ENCODE measurements around the gene CACYBP. TPM values are rescaled to one million over a fixed set of nuclear protein-coding genes. Genes with fewer than 3 reads are reported as not detected.
A peak's percentile ranks its signal among the peaks of the same experiment; 100 is the strongest.

The CACYBP gene
- total RNA-seq, 1 experiment from 2014 or later, result 183 TPM

DNA sequence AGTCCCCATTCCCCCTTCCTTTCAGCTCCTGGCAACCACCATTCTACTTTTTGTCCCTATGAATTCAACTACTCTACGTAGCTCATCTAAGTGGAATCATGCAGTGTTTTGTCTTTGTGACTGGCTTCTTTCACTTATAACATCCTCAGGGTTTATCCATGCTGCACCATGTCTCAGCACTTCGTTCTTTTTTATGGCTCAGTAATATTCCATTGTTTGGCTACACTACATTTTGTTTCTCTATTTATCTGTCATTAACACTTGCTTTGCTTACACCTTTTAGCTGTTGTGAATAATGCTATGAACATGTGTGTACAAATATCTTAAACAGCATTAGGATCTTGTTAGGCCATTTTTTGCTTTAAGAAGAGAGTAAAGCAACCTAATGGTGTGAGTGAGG, 25.0 kb downstream of the CACYBP start:
- intact Hi-C loops (cut with micrococcal nuclease; ENCODE audit: unreplicated experiment), result no loop called here
- H3K36me3 Mint-ChIP-seq (ENCODE audit: insufficient read depth, unreplicated experiment), result peaks cover 8% of the 10 kb centered on the region
- no peak overlapping the region for H3K27ac Mint-ChIP-seq (ENCODE audit: unreplicated experiment)
- peaks cover 24% of the 10 kb centered on the region for H3K4me1 Mint-ChIP-seq (ENCODE audit: low read depth, unreplicated experiment)
- no peaks in the 10 kb centered on the region for H3K27me3 Mint-ChIP-seq (ENCODE audit: insufficient read depth, unreplicated experiment)
- H3K4me3 ChIP-seq (ENCODE audit: low read depth, low read length), result no peak overlapping the region
- H3K9me3 Mint-ChIP-seq (ENCODE audit: unreplicated experiment), result no peaks in the 10 kb centered on the region
- TF ChIP-seq, protein P1, sequence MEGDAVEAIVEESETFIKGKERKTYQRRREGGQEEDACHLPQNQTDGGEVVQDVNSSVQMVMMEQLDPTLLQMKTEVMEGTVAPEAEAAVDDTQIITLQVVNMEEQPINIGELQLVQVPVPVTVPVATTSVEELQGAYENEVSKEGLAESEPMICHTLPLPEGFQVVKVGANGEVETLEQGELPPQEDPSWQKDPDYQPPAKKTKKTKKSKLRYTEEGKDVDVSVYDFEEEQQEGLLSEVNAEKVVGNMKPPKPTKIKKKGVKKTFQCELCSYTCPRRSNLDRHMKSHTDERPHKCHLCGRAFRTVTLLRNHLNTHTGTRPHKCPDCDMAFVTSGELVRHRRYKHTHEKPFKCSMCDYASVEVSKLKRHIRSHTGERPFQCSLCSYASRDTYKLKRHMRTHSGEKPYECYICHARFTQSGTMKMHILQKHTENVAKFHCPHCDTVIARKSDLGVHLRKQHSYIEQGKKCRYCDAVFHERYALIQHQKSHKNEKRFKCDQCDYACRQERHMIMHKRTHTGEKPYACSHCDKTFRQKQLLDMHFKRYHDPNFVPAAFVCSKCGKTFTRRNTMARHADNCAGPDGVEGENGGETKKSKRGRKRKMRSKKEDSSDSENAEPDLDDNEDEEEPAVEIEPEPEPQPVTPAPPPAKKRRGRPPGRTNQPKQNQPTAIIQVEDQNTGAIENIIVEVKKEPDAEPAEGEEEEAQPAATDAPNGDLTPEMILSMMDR (IDR thresholded peaks at IDR 0.05; ENCODE audit: insufficient read depth in 1 of 2, low read depth in 1 of 2, low read length in 1 of 2, severe bottlenecking in 1 of 2, unreplicated experiment in 1 of 2), result no peak
- peak overlapping the region; percentile 42 for H3K4me3 Mint-ChIP-seq (ENCODE audit: unreplicated experiment)
- no peaks in the 10 kb centered on the region for H3K9me3 ChIP-seq
- no peaks in the 10 kb centered on the region for H3K27me3 ChIP-seq (replicated peaks; ENCODE audit: control insufficient read depth, insufficient read depth, low read length)
- no peaks in the 10 kb centered on the region for H3K36me3 ChIP-seq (ENCODE audit: control insufficient read depth, insufficient read depth, low read length)
- CTCF ChIA-PET, result no interaction called here
- POLR2A ChIA-PET, result no interaction called here
- DNase-seq, result no peak
- H3K4me1 ChIP-seq, result 0 out of 2 replicates have a peak, but pooled peaks cover 6% of the 10 kb centered on the region
- no TSS peak for BruUV-seq (replicated peaks)

- intact Hi-C loops (cut with micrococcal nuclease; ENCODE audit: unreplicated experiment), result no loop called here
- TF ChIP-seq, protein P1 (IDR thresholded peaks at IDR 0.05; ENCODE audit: insufficient read depth in 1 of 2, low read depth in 1 of 2, low read length in 1 of 2, severe bottlenecking in 1 of 2, unreplicated experiment in 1 of 2), result no peak
- H3K9me3 Mint-ChIP-seq (ENCODE audit: unreplicated experiment), result no peaks in the 10 kb centered on the region
- no peak overlapping the region for H3K4me3 ChIP-seq (ENCODE audit: low read depth, low read length)
- no peaks in the 10 kb centered on the region for H3K36me3 ChIP-seq (ENCODE audit: control insufficient read depth, insufficient read depth, low read length)
- no peak overlapping the region for H3K4me3 Mint-ChIP-seq (ENCODE audit: unreplicated experiment)
- H3K36me3 Mint-ChIP-seq (ENCODE audit: insufficient read depth, unreplicated experiment), result no peaks in the 10 kb centered on the region
- no peaks in the 10 kb centered on the region for H3K27me3 Mint-ChIP-seq (ENCODE audit: insufficient read depth, unreplicated experiment)
- POLR2A ChIA-PET, result no interaction called here
- BruUV-seq (replicated peaks), result no TSS peak
- no peaks in the 10 kb centered on the region for H3K27me3 ChIP-seq (replicated peaks; ENCODE audit: control insufficient read depth, insufficient read depth, low read length)
- DNase-seq, result no peak
- CTCF ChIA-PET, result interaction anchor here (0.7 kb wide), 1 partner anchor 116 kb away, joined by 3 read pairs; no protein-coding TSS in a partner anchor
- H3K27ac Mint-ChIP-seq (ENCODE audit: unreplicated experiment), result no peak overlapping the region
- 0 out of 2 replicates have a peak, but pooled peaks cover 6% of the 10 kb centered on the region for H3K4me1 ChIP-seq
- no peaks in the 10 kb centered on the region for H3K9me3 ChIP-seq
- H3K4me1 Mint-ChIP-seq (ENCODE audit: low read depth, unreplicated experiment), result peaks cover 15% of the 10 kb centered on the region
These were observed 34.2 kb downstream of the CACYBP start for GRCh38 chr1:175033953-175034352.

GRCh38 chr1:175034775-175035174, 35.0 kb downstream of the CACYBP start:
- Histone ChIP-seq H3K36me3 (ENCODE audit: control insufficient read depth, insufficient read depth, low read length) (no peaks in the 10 kb centered on the region), H3K9me3 (no peaks in the 10 kb centered on the region), H3K4me3 (ENCODE audit: low read depth, low read length) (no peak overlapping the region), H3K4me1 (no peaks in the 10 kb centered on the region), H3K27me3 (replicated peaks; ENCODE audit: control insufficient read depth, insufficient read depth, low read length) (no peaks in the 10 kb centered on the region)
- no peak overlapping the region for H3K4me3 Mint-ChIP-seq (ENCODE audit: unreplicated experiment)
- peaks cover 9% of the 10 kb centered on the region for H3K4me1 Mint-ChIP-seq (ENCODE audit: low read depth, unreplicated experiment)
- no peak overlapping the region for H3K27ac Mint-ChIP-seq (ENCODE audit: unreplicated experiment)
- DNase-seq, result no peak
- no peaks in the 10 kb centered on the region for H3K27me3 Mint-ChIP-seq (ENCODE audit: insufficient read depth, unreplicated experiment)
- no peaks in the 10 kb centered on the region for H3K36me3 Mint-ChIP-seq (ENCODE audit: insufficient read depth, unreplicated experiment)
- intact Hi-C loops (cut with micrococcal nuclease; ENCODE audit: unreplicated experiment), result loop anchor here (5.0 kb wide), 1 partner anchor 38 kb away; no protein-coding TSS in a partner anchor
- POLR2A ChIA-PET, result no interaction called here
- no TSS peak for BruUV-seq (replicated peaks)
- H3K9me3 Mint-ChIP-seq (ENCODE audit: unreplicated experiment), result no peaks in the 10 kb centered on the region
- TF ChIP-seq, protein P1 (IDR thresholded peaks at IDR 0.05; ENCODE audit: insufficient read depth in 1 of 2, low read depth in 1 of 2, low read length in 1 of 2, severe bottlenecking in 1 of 2, unreplicated experiment in 1 of 2), result no peak
- CTCF ChIA-PET, result no interaction called here
